ENCODE results near the gene MPG. TPM values are rescaled to one million over a fixed set of nuclear protein-coding genes. Genes with fewer than 3 reads are reported as not detected.

MPG gene
- total RNA-seq, 1 experiment from 2014 or later = 85.7 TPM

DNA sequence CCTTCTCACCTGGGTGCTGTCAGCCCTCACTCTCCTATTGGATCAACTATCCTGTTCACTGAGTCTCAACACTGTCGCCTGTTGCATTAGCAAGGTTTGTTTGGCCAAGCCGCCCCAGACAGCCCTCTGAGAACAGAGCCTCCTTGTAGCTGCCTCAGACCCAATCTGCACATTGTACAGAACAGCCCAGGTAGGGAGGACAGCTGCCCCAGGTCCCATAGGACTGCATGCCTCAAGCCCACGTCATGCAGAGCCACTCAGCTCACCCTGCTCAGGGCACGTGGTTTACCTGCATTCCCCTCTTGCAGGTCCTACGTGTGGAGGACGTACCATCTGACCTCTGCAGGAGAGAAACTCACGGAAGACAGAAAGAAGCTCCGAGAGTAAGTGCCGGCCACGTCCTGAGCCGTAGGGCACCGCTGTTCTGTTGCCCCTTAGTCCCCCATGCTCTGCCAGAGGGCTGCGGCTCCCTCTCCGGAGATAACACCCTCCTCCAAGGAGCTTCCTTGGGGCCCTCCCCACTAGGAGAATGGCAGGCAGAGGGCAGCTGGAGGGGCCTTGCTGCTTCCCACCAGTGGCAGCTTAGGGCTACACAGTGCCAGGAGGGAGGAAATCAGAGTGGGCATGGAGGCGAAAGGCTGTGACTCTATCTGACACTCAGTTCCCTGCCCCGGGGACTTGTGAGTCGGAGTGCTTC is 21.6 kb upstream of the MPG start:
- intact Hi-C loops (cut with micrococcal nuclease; ENCODE audit: unreplicated experiment) = no loop called here
- no peak for TF ChIP-seq SIN3A (IDR thresholded peaks at IDR 0.05; ENCODE audit: borderline replicate concordance, insufficient read depth, low read depth, low read length)
- TF ChIP-seq, protein P1, sequence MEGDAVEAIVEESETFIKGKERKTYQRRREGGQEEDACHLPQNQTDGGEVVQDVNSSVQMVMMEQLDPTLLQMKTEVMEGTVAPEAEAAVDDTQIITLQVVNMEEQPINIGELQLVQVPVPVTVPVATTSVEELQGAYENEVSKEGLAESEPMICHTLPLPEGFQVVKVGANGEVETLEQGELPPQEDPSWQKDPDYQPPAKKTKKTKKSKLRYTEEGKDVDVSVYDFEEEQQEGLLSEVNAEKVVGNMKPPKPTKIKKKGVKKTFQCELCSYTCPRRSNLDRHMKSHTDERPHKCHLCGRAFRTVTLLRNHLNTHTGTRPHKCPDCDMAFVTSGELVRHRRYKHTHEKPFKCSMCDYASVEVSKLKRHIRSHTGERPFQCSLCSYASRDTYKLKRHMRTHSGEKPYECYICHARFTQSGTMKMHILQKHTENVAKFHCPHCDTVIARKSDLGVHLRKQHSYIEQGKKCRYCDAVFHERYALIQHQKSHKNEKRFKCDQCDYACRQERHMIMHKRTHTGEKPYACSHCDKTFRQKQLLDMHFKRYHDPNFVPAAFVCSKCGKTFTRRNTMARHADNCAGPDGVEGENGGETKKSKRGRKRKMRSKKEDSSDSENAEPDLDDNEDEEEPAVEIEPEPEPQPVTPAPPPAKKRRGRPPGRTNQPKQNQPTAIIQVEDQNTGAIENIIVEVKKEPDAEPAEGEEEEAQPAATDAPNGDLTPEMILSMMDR (IDR thresholded peaks at IDR 0.05) = no peak
- TF ChIP-seq POLR2AphosphoS5 (IDR thresholded peaks at IDR 0.05; ENCODE audit: low read depth, low read length) = no peak
- TF ChIP-seq TCF7L2 (IDR thresholded peaks at IDR 0.05; ENCODE audit: low read depth, low read length) = no peak
- TF ChIP-seq, protein P2, sequence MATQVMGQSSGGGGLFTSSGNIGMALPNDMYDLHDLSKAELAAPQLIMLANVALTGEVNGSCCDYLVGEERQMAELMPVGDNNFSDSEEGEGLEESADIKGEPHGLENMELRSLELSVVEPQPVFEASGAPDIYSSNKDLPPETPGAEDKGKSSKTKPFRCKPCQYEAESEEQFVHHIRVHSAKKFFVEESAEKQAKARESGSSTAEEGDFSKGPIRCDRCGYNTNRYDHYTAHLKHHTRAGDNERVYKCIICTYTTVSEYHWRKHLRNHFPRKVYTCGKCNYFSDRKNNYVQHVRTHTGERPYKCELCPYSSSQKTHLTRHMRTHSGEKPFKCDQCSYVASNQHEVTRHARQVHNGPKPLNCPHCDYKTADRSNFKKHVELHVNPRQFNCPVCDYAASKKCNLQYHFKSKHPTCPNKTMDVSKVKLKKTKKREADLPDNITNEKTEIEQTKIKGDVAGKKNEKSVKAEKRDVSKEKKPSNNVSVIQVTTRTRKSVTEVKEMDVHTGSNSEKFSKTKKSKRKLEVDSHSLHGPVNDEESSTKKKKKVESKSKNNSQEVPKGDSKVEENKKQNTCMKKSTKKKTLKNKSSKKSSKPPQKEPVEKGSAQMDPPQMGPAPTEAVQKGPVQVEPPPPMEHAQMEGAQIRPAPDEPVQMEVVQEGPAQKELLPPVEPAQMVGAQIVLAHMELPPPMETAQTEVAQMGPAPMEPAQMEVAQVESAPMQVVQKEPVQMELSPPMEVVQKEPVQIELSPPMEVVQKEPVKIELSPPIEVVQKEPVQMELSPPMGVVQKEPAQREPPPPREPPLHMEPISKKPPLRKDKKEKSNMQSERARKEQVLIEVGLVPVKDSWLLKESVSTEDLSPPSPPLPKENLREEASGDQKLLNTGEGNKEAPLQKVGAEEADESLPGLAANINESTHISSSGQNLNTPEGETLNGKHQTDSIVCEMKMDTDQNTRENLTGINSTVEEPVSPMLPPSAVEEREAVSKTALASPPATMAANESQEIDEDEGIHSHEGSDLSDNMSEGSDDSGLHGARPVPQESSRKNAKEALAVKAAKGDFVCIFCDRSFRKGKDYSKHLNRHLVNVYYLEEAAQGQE (IDR thresholded peaks at IDR 0.05; ENCODE audit: insufficient read depth in 1 of 2, low read depth in 2 of 2, low read length in 1 of 2) = no peak
- DNase-seq (ENCODE audit: low read depth, low spot score) = no peak

DNA sequence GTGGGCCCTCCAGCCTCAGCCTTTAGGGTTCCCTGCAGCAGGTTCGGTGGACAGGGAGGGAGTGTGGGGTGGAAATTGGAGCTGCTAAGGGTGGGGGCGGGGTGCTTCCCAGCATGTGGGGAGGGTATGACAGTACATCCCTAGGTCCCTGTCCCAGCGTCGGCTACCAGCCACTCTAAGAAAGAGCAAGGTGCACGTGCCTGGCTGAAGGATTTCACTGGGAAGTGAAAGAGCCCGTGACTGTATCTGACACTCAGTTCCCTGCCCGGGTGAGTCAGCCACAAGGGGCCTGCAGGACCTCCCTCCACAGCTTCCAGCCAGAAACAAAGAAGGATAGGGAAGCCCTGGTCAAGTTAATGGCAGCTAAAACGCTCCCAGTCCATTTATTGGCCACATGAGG is 20.3 kb upstream of the MPG start:
- intact Hi-C loops (cut with micrococcal nuclease; ENCODE audit: unreplicated experiment) (no loop called here), in situ Hi-C loops (cut with HindIII; ENCODE audit: low pct_unique_long_range_greater_than_20kb, low sequenced_read_pairs) (no loop called here)
- POLR2A ChIA-PET = interaction anchor here (0.6 kb wide), 1 partner anchor 97 kb away, joined by 3 read pairs; no protein-coding TSS in a partner anchor
- no TSS peak for BruUV-seq (replicated peaks)
- no peaks in the 10 kb centered on the region for H3K27me3 ChIP-seq (ENCODE audit: control insufficient read depth, insufficient read depth, low read length)
- H3K9me3 ChIP-seq (ENCODE audit: control insufficient read depth, insufficient read depth, low read depth, low read length) = no peaks in the 10 kb centered on the region
- no peaks in the 10 kb centered on the region; the same call in 1 of the 2 replicates for H3K36me3 ChIP-seq (ENCODE audit: control insufficient read depth, insufficient read depth, low read length)
- CTCF ChIA-PET = interaction anchor here (0.6 kb wide), 1 partner anchor 305 kb away, joined by 4 read pairs; no protein-coding TSS in a partner anchor
- no peak for DNase-seq (ENCODE audit: low read depth, low spot score)
- peaks cover 3% of the 10 kb centered on the region; the same call in 1 of the 2 replicates for H3K4me1 ChIP-seq (ENCODE audit: control insufficient read depth, insufficient read depth, low read length)
- no peak overlapping the region for H3K4me3 ChIP-seq (ENCODE audit: low read depth in 2 of 2, low read length in 2 of 2)
- no peak for TF ChIP-seq POLR2AphosphoS5 (IDR thresholded peaks at IDR 0.05; ENCODE audit: low read depth, low read length)
- TF ChIP-seq TCF7L2 (IDR thresholded peaks at IDR 0.05; ENCODE audit: low read depth, low read length) = no peak
- TF ChIP-seq, protein P1 (IDR thresholded peaks at IDR 0.05) = no peak
- no peak for TF ChIP-seq SIN3A (IDR thresholded peaks at IDR 0.05; ENCODE audit: borderline replicate concordance, insufficient read depth, low read depth, low read length)
- TF ChIP-seq, protein P2 (IDR thresholded peaks at IDR 0.05; ENCODE audit: insufficient read depth in 1 of 2, low read depth in 2 of 2, low read length in 1 of 2) = no peak
- ATAC-seq = no peak
- no peak overlapping the region for H3K27ac ChIP-seq (ENCODE audit: low read length)

More for the DNA sequence above, 21.6 kb upstream of the MPG start:
- ATAC-seq = no peak
- CTCF ChIA-PET = no interaction called here
- POLR2A ChIA-PET = no interaction called here
- no peak overlapping the region for H3K4me3 ChIP-seq (ENCODE audit: low read depth in 2 of 2, low read length in 2 of 2)
- in situ Hi-C loops (cut with HindIII; ENCODE audit: low pct_unique_long_range_greater_than_20kb, low sequenced_read_pairs) = no loop called here
- no peaks in the 10 kb centered on the region; the same call in 1 of the 2 replicates for H3K36me3 ChIP-seq (ENCODE audit: control insufficient read depth, insufficient read depth, low read length)
- H3K27ac ChIP-seq (ENCODE audit: low read length) = no peak overlapping the region
- peaks cover 3% of the 10 kb centered on the region; the same call in 1 of the 2 replicates for H3K4me1 ChIP-seq (ENCODE audit: control insufficient read depth, insufficient read depth, low read length)
- BruUV-seq (replicated peaks) = no TSS peak
- H3K9me3 ChIP-seq (ENCODE audit: control insufficient read depth, insufficient read depth, low read depth, low read length) = no peaks in the 10 kb centered on the region
- no peaks in the 10 kb centered on the region for H3K27me3 ChIP-seq (ENCODE audit: control insufficient read depth, insufficient read depth, low read length)
